GM10248 (cell line): Measurements from ENCODE around the gene MIER3.
"Not testable (repeated sequence)": the region's sequence is repeated elsewhere in the genome, so short reads cannot be mapped to it uniquely, and the experiment has no call there.

ENCODE experiments used
- CTCF ChIA-PET: fragments of 300-600 bp; sonication (Branson Sonifier 250); formaldehyde crosslinking; extraction: SDS; loops from one replicate; lab custom pipeline; 2021; ENCODE audit warnings: antibody characterized with exemption; lab: Yijun Ruan, JAX
- POLR2A ChIA-PET: fragments of 350-650 bp; sonication (Branson Sonifier 250); formaldehyde crosslinking; extraction: SDS; loops from one replicate; lab custom pipeline; 2020; ENCODE audit warnings: antibody characterized with exemption; lab: Yijun Ruan, JAX
- DNase-seq: peaks from one replicate; pipeline ENCODE4 v3.0.0; 2012; ENCODE audit errors: extremely low spot score
- TF ChIP-seq, protein P1 (sequence below): IDR thresholded peaks from 2 replicates; pipeline ENCODE4 v1.5.1; 2012; ENCODE audit warnings: mild to moderate bottlenecking, low read depth; ENCODE audit errors: extremely low read depth, missing control alignments, control extremely low read depth

Gene MIER3

DNA sequence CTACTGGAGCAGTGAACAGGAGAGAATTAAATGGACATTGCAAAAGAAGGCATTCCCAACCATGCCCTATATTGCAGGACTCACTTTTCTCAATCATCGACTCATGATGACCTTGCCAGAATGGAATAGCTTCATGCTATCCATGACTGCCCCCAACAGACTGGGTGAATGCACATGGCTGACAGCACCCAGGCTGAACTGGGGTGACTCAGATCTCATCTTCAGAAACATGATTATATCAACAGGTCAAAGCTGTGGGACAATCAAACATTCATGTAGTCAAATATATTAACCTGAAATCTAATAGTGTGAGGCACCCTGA lies 34.7 kb upstream of the MIER3 start:
- TF ChIP-seq, protein P1, sequence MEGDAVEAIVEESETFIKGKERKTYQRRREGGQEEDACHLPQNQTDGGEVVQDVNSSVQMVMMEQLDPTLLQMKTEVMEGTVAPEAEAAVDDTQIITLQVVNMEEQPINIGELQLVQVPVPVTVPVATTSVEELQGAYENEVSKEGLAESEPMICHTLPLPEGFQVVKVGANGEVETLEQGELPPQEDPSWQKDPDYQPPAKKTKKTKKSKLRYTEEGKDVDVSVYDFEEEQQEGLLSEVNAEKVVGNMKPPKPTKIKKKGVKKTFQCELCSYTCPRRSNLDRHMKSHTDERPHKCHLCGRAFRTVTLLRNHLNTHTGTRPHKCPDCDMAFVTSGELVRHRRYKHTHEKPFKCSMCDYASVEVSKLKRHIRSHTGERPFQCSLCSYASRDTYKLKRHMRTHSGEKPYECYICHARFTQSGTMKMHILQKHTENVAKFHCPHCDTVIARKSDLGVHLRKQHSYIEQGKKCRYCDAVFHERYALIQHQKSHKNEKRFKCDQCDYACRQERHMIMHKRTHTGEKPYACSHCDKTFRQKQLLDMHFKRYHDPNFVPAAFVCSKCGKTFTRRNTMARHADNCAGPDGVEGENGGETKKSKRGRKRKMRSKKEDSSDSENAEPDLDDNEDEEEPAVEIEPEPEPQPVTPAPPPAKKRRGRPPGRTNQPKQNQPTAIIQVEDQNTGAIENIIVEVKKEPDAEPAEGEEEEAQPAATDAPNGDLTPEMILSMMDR: no peak
- POLR2A ChIA-PET: no interaction called here
- CTCF ChIA-PET: interaction anchor here (1.2 to 2.5 kb wide), 3 partner anchors 10 to 152 kb away, joined by 3 to 16 read pairs (median 6); no protein-coding TSS in a partner anchor
- no peak for DNase-seq

DNA sequence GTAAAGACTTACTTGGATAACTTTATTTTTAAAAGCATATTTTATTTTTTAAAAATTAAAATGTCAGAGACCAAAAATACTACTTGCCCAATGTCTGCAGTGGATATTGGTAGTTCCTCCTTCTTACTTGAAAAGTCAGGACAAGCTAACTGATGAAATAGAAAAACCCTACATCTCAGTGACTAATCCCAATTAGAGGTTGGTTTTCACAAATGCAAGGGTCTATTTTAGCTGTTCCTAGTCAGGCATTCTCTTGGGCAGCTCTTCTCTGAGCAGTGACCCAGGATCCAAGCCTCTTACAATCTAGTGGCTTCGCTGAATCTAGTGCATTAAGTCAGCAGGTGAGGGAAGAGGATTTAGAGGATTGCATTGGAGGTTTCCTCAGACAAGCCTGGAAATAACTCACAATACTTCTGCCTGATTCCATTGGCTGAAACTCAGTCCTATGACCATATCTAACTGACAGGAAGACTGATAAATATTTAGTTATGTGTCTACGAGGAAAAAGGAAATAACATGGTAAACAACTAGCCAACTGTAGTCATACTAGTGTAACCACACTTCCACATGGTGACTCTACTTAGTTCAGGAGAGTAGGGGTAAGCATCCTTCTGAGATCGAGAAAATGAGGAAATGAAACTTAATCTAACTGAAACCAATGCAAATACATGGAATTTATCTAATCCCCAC lies 34.2 kb upstream of the MIER3 start:
- peak; percentile 15 for DNase-seq
- CTCF ChIA-PET: interaction anchor here (1.2 to 2.5 kb wide), 4 partner anchors 11 to 153 kb away, joined by 3 to 16 read pairs (median 4); no protein-coding TSS in a partner anchor
- TF ChIP-seq, protein P1: no peak
- POLR2A ChIA-PET: no interaction called here

DNA sequence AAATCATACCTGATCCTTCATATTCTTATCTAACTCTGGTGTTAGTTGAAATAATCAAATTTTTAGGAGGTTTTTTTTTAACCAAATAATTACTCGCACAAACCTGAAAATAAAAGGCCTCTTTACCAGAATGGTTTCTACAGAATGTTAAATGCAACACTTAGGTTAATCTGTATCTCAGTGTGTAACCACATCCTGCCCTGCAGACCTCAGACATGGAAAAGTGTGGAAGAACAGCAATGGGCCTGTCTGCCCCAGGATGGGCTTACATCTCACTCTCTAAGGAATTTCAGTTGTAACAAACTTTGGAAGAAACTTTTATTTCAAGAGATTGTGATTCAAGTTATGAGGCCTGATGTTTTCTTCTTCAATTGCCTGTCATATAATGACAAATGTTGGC lies 32.5 kb upstream of the MIER3 start:
- TF ChIP-seq, protein P1: no peak
- POLR2A ChIA-PET: no interaction called here
- CTCF ChIA-PET: no interaction called here
- DNase-seq: no peak

DNA sequence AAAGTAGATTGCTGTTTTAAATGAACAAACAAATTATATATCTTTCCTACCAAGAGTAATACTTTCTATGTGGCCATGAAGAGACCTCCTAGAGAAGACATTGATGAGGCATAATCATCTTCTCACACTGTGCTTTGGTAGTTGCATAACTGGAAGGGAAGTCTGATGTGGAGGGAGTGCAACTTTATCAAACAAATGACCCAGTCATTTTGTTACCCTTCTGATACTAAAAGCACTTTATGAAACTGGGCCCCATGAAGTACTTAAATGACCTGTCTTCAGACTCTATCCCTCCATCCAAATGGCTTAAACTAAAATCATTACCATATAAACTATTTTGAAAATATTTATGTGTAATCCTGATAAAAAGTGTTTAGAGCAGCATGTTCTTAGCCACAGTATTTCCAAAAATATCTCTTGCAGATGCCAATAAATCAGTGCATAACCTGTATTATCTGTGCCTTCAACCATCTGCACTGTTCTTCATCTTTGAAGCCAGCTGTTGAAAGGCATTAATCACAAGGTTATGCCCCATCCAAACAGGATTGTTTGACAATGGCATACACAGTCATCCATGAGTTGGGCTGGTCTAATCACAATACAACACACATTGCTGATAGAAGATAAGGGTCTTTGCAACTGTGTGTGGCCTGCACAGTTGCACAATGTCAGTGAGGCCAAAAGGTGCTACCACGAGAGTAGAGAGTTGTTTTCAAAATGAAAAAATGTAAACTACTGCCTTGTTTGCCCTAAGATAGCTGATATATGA lies 31.9 kb upstream of the MIER3 start:
- TF ChIP-seq, protein P1: no peak
- ChIA-PET CTCF (no interaction called here), POLR2A (no interaction called here)
- no peak for DNase-seq

DNA sequence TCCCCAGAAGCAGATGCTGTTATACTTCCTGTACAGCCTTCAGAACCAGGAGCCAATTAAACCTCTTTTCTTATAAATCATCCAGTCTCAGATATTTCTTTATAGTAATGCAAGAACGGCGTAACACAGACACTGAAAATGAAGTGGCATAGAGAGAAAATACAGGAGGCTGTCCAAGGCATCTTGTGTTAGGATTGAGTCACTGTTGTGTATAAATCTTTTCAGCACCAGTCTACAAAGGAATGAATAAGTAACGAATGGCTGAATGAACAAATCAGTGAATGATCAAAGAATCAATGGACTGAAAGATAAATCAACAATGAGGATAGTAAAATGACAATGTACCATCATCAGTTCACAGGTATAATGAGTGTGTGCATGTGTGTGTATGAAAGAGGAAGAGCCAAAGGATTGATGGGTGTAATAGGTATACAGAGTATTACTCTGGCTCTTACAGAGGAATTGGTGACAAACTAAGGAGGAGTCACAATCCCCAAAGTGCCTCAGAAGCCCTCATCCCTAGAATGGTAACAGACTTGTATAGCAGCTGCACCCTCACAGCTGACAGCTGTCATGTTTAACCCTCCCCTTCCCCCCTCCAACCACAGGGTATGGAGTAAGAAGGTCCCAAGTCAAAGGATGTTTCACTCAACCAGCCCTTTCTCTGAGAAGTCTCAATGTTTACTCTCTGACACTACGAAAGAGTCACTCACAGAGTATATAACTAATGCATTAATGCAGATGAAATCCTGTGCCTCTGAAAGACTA lies 29.8 kb upstream of the MIER3 start:
- no peak for DNase-seq
- TF ChIP-seq, protein P1: no peak
- ChIA-PET POLR2A (no interaction called here), CTCF (no interaction called here)

DNA sequence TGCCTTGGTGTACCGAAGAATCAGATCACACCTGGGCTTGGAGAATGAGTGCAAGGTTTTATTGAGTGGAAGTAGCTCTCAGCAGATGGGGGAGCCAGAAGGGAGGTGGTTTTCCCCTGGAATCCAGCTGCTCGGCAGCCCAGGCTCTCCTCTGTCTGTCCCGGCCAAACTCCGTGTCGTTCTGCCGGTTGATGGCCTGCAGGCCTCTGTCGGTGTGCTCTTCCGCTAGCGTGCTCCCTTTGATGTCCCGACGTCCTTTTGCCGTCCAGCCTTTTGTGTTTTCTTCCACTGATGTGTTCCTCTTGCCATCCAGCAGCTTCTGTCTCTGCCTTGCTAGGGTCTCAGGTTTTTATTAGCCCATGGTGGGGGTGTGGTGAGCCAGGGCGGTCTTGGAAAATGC lies 28.0 kb upstream of the MIER3 start:
- TF ChIP-seq, protein P1: no peak
- POLR2A ChIA-PET: no interaction called here
- CTCF ChIA-PET: no interaction called here
- DNase-seq: no peak

DNA sequence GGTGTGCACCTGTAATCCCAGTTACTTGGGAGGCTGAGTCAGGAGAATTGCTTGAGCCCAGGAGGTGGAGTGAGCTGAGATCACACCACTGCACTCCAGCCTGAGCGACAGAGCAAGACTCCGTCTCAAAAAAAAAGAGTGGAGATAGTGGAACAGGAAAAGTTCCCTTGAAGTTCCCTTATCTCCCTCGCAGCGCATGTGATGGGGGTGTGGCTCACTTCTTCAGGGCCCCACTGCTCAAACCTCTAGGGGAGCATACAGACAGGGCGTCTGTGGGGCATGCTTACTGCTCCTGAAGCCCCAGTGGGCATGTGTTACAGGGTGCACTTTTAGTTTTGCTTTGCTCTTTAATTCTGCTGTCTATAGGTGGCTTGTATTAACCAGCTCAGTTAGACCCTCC lies 27.6 kb upstream of the MIER3 start:
- POLR2A ChIA-PET, DNase-seq, CTCF ChIA-PET: not testable (repeated sequence)
